ENCODE results near the gene HVCN1. TPM values are rescaled to one million over a fixed set of nuclear protein-coding genes. Genes with fewer than 3 reads are reported as not detected.

Gene HVCN1
- total RNA-seq, 1 donor from 2014 or later, result 14.5 TPM

GRCh38 chr12:110619534-110619953 lies 69.4 kb downstream of the HVCN1 start:
- intact Hi-C loops (cut with micrococcal nuclease), result loop anchor here (1.0 to 5.0 kb wide), 2 partner anchors 79 to 208 kb away; no protein-coding TSS in a partner anchor

GRCh38 chr12:110616471-110617115 lies 72.3 kb downstream of the HVCN1 start:
- intact Hi-C loops (cut with micrococcal nuclease), result loop anchor here (5.0 kb wide), 1 partner anchor 211 kb away; no protein-coding TSS in a partner anchor

- intact Hi-C loops (cut with micrococcal nuclease), result loop anchor here (5.0 kb wide), 1 partner anchor 212 kb away; no protein-coding TSS in a partner anchor
Measured at GRCh38 chr12:110615171-110615570, 73.7 kb downstream of the HVCN1 start.

- intact Hi-C loops (cut with micrococcal nuclease), result loop anchor here (1.0 to 5.0 kb wide), 4 partner anchors 75 to 273 kb away; partner anchors contain the start of genes HVCN1, RAD9B and VPS29
Measured at GRCh38 chr12:110613771-110614684, 74.9 kb downstream of the HVCN1 start, which contains the start of gene TCTN1. TCTN1 (plus strand) TSS chr12:110614129; CDS start chr12:110614183, 54 bp downstream.

- intact Hi-C loops (cut with micrococcal nuclease), result loop anchor here (2.0 to 5.0 kb wide), 3 partner anchors 76 to 274 kb away; partner anchors contain the start of genes HVCN1, RAD9B and VPS29
Measured at GRCh38 chr12:110613071-110613770, 75.7 kb downstream of the HVCN1 start.

- intact Hi-C loops (cut with micrococcal nuclease), result loop anchor here (10.0 kb wide), 1 partner anchor 501 kb away; no protein-coding TSS in a partner anchor
Measured at GRCh38 chr12:110606253-110606611, 82.7 kb downstream of the HVCN1 start.

GRCh38 chr12:110602085-110602814 lies 86.7 kb downstream of the HVCN1 start:
- intact Hi-C loops (cut with micrococcal nuclease), result loop anchor here (1.0 to 10.0 kb wide), 6 partner anchors 90 to 497 kb away; partner anchors contain the start of gene ARPC3

- intact Hi-C loops (cut with micrococcal nuclease), result loop anchor here (1.0 to 10.0 kb wide), 5 partner anchors 48 to 495 kb away; no protein-coding TSS in a partner anchor
Measured at GRCh38 chr12:110600254-110600653, 88.7 kb downstream of the HVCN1 start.

- intact Hi-C loops (cut with micrococcal nuclease), result no loop called here
Measured at GRCh38 chr12:110599334-110599733, 89.6 kb downstream of the HVCN1 start.

Other genes with a start within 250 kb of the HVCN1 start
- gene ARPC3, start 238.8 kb downstream of the HVCN1 start, total RNA-seq, result 403 and 422 TPM in 2 replicates
- gene GPN3, start 220.9 kb downstream of the HVCN1 start, total RNA-seq, result 20.8 and 25.5 TPM in 2 replicates
- 19.7 and 20.1 TPM in 2 replicates for gene FAM216A, start 220.3 kb downstream of the HVCN1 start, total RNA-seq
- 132 and 133 TPM in 2 replicates for gene VPS29, start 187.0 kb downstream of the HVCN1 start, total RNA-seq
- 0.36 and 0.75 TPM in 2 replicates for gene RAD9B, start 186.8 kb downstream of the HVCN1 start, total RNA-seq
- 33.2 and 35.2 TPM in 2 replicates for gene PPTC7, start 105.8 kb downstream of the HVCN1 start, total RNA-seq
- gene TCTN1, start 75.0 kb downstream of the HVCN1 start, total RNA-seq, result 3.6 and 4.0 TPM in 2 replicates
- 193 and 202 TPM in 2 replicates for gene PPP1CC, start 53.8 kb upstream of the HVCN1 start, total RNA-seq
- gene CCDC63, start 157.9 kb upstream of the HVCN1 start, total RNA-seq, result not detected in 2 replicates
- not detected in 2 replicates for gene MYL2, start 231.5 kb upstream of the HVCN1 start, total RNA-seq

All from T-helper 2 cell treated with Interferon-gamma antibody and Interleukin-4, amounts not matched to agents 100 ng/mL and 5 ng/mL, for 36 hours (primary cell).